HCT116 (cell line): Measurements from ENCODE around the gene FBLL1. TPM values are rescaled to one million over a fixed set of nuclear protein-coding genes. Genes with fewer than 3 reads are reported as not detected.

Experiments
- ATAC-seq: fragments of 200-7000 bp; cut with Tn5 transposase; 2 replicates; pipeline ENCODE4 v1.9.1; 2020; ENCODE audit warnings: mild to moderate bottlenecking, moderate library complexity
- BruUV-seq: library from RNA; stranded (reverse); fragments of 400-500 nt; replicated peaks from 2 replicates; lab custom pipeline; 2021; lab: Mats Ljungman, UMichigan
- CTCF ChIA-PET: fragments of 300-600 bp; sonication (Branson Sonifier 250); formaldehyde crosslinking; loops from one replicate; lab custom pipeline; 2021; ENCODE audit warnings: antibody characterized with exemption; lab: Charles Lee
- POLR2A ChIA-PET: fragments of 300-600, 350-600 bp; sonication (Branson Sonifier 250); formaldehyde crosslinking; loops from one replicate; lab custom pipeline; 2021; ENCODE audit warnings: antibody characterized with exemption; lab: Charles Lee
- RAD21 ChIA-PET, 2 experiments: fragments of 300-600 bp; sonication (Branson Sonifier 250); formaldehyde crosslinking; loops; one replicate each; lab custom pipeline; 2023; ENCODE audit warnings: low total read pairs in 2 of 2; ENCODE audit not compliant: uncharacterized antibody in 2 of 2, unreplicated experiment in 2 of 2, low non-redundant PET in 1 of 2; lab: Charles Lee
- DNase-seq: peaks from one replicate; pipeline ENCODE4 v3.0.0-alpha.2; 2010; ENCODE audit warnings: low read depth, low spot score
- H2AFZ ChIP-seq: fragments of 200-600 bp; shearing (Covaris generic), sonication (generic); 2 replicates; pipeline ENCODE4 v1.6.1; 2017; ENCODE audit warnings: low read depth, mixed run types, mixed read lengths, antibody characterized with exemption, low read length; ENCODE audit not compliant: poor library complexity, severe bottlenecking
- H3K27ac ChIP-seq: 2 replicates; pipeline ENCODE4 v1.5.1; 2012; ENCODE audit warnings: low read depth, low read length
- H3K27me3 ChIP-seq: fragments of 200-600 bp; sonication (generic); 2 replicates; pipeline ENCODE4 v1.6.1; 2016; ENCODE audit warnings: mixed run types, low read length, mixed read lengths; ENCODE audit not compliant: insufficient read depth
- H3K36me3 ChIP-seq, 2 experiments: fragments of 200-500 bp in 1 of 2; fragments of 200-600 bp in 1 of 2; sonication (Bioruptor generic) in 1 of 2; sonication (generic) in 1 of 2; 2 replicates each; pipeline versions ENCODE4 v1.5.1 to v1.6.1; 2014 to 2016; ENCODE audit warnings: low read length in 2 of 2, inconsistent platforms in 1 of 2, mixed read lengths in 1 of 2, mixed run types in 1 of 2; ENCODE audit not compliant: insufficient read depth in 2 of 2, control insufficient read depth in 1 of 2
- H3K4me1 ChIP-seq, 2 experiments: fragments of 200-600 bp in 1 of 2; sonication (generic) in 1 of 2; 2 replicates each; pipeline versions ENCODE4 v1.5.1 to v1.6.1; 2012 to 2017; ENCODE audit warnings: low read length in 2 of 2, inconsistent platforms in 1 of 2, mild to moderate bottlenecking in 1 of 2, mixed read lengths in 1 of 2, mixed run types in 1 of 2, moderate library complexity in 1 of 2; ENCODE audit not compliant: insufficient read depth in 2 of 2, control insufficient read depth in 1 of 2
- H3K4me2 ChIP-seq: fragments of 200-600 bp; sonication (generic); 2 replicates; pipeline ENCODE4 v1.6.1; 2017; ENCODE audit warnings: mixed run types, low read length, mixed read lengths
- H3K4me3 ChIP-seq, 2 experiments: fragments of 200-600 bp in 1 of 2; sonication (generic) in 1 of 2; replicated peaks in 1 of 2; 2 replicates each; pipeline ENCODE4 v1.5.1; 2011 to 2016; ENCODE audit warnings: low read length in 2 of 2, control low read depth in 1 of 2, low read depth in 1 of 2, mild to moderate bottlenecking in 1 of 2, mixed read lengths in 1 of 2, mixed run types in 1 of 2
- H3K79me2 ChIP-seq: fragments of 200-600 bp; sonication (generic); 2 replicates; pipeline ENCODE4 v1.6.1; 2017; ENCODE audit warnings: mild to moderate bottlenecking, mixed run types, low read length, moderate library complexity, mixed read lengths; ENCODE audit not compliant: insufficient read depth
- H3K9ac ChIP-seq: fragments of 200-600 bp; sonication (generic); 2 replicates; pipeline ENCODE4 v1.6.1; 2016; ENCODE audit warnings: low read length, mixed read lengths
- H3K9me2 ChIP-seq: fragments of 200-600 bp; sonication (generic), shearing (Covaris generic); 2 replicates; pipeline ENCODE4 v1.6.1; 2017; ENCODE audit warnings: mixed run types, mild to moderate bottlenecking, moderate library complexity; ENCODE audit not compliant: insufficient read depth
- H3K9me3 ChIP-seq, 2 experiments: fragments of 200-500 bp in 1 of 2; fragments of 200-600 bp in 1 of 2; sonication (Bioruptor generic) in 1 of 2; sonication (generic) in 1 of 2; 2 replicates each; pipeline ENCODE4 v1.6.1; 2014 to 2017; ENCODE audit warnings: low read length in 2 of 2, mixed read lengths in 2 of 2, inconsistent platforms in 1 of 2, low read depth in 1 of 2, mild to moderate bottlenecking in 1 of 2, mixed run types in 1 of 2, moderate library complexity in 1 of 2; ENCODE audit not compliant: control insufficient read depth in 1 of 2, insufficient read depth in 1 of 2
- H4K20me1 ChIP-seq: fragments of 200-600 bp; sonication (generic), shearing (Covaris generic); 2 replicates; pipeline ENCODE4 v1.6.1; 2017; ENCODE audit warnings: mixed run types, mild to moderate bottlenecking, moderate library complexity; ENCODE audit not compliant: insufficient read depth
- CEBPB ChIP-seq: IDR thresholded peaks from 2 replicates; pipeline ENCODE4 v1.6.1; 2012; ENCODE audit warnings: low read depth
- EGR1 ChIP-seq: IDR thresholded peaks from 2 replicates; pipeline ENCODE4 v1.6.1; 2012; ENCODE audit warnings: low read depth
- ELF1 ChIP-seq: IDR thresholded peaks from 2 replicates; pipeline ENCODE4 v1.6.1; 2012; ENCODE audit warnings: low read depth, borderline replicate concordance
- EZH2 ChIP-seq: fragments of 200-600 bp; sonication (generic); IDR thresholded peaks from 2 replicates; pipeline ENCODE4 v1.6.1; 2017; ENCODE audit warnings: antibody characterized with exemption, mixed run types
- EZH2phosphoT487 ChIP-seq: fragments of 200-600 bp; IDR thresholded peaks from 2 replicates; pipeline ENCODE4 v1.6.1; 2018; ENCODE audit warnings: antibody characterized with exemption, borderline replicate concordance
- FOSL1 ChIP-seq: IDR thresholded peaks from 2 replicates; pipeline ENCODE4 v1.6.1; 2012; ENCODE audit warnings: low read depth
- JUND ChIP-seq: IDR thresholded peaks from 2 replicates; pipeline ENCODE4 v1.6.1; 2012
- POLR2AphosphoS5 ChIP-seq: IDR thresholded peaks from 2 replicates; pipeline ENCODE4 v1.6.1; 2011; ENCODE audit warnings: mild to moderate bottlenecking, low read depth, low read length, moderate library complexity
- RAD21 ChIP-seq: IDR thresholded peaks from 2 replicates; pipeline ENCODE4 v1.6.1; 2012; ENCODE audit warnings: low read depth, mild to moderate bottlenecking
- ZNF274 ChIP-seq: fragments of 200-500 bp; sonication (Bioruptor generic); IDR thresholded peaks from 2 replicates; pipeline ENCODE4 v1.6.1; 2014; ENCODE audit warnings: mild to moderate bottlenecking, low read depth, low read length, inconsistent platforms
- intact Hi-C: fragments of 100-400 bp; cut with micrococcal nuclease; formaldehyde crosslinking; loops from 2 replicates; pipeline ENCODE4 v1.10.0; 2022
- total RNA-seq: library from RNA; stranded (reverse); gene quantifications from one replicate; pipeline ENCODE4 v1.2.1, GENCODE V29; 2021; ENCODE audit not compliant: unreplicated experiment
- TF ChIP-seq, protein P1 (sequence below): IDR thresholded peaks from 2 replicates; pipeline ENCODE4 v1.6.1; 2012; ENCODE audit warnings: low read depth
- TF ChIP-seq, protein P2 (sequence below): IDR thresholded peaks from 2 replicates; pipeline ENCODE4 v1.6.1; 2011; ENCODE audit warnings: mild to moderate bottlenecking, low read length, moderate library complexity; ENCODE audit not compliant: insufficient replicate concordance; ENCODE audit errors: extremely low read depth

FBLL1 gene
- total RNA-seq, 1 experiment from 2014 or later = 0.15 TPM

DNA sequence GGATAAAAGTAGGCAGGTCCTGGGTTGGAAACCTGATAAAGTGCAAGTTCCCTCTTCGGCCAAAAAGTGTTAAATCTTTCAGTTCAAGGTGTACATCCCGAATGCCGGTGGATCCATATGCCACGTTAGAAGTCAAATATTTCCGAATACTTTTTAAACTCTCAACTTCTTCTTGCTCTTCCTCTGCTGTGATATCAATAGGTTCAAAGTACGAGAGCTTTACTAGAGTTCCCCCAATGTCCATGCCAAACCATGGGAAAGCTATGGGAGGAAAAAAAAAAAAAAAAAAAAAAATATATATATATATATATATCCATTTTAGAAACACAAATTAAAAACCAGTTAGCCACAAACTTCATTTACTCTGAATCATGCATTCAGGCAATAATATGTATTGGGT is 39.6 kb downstream of the FBLL1 start (continued):
- TF ChIP-seq, protein P1, sequence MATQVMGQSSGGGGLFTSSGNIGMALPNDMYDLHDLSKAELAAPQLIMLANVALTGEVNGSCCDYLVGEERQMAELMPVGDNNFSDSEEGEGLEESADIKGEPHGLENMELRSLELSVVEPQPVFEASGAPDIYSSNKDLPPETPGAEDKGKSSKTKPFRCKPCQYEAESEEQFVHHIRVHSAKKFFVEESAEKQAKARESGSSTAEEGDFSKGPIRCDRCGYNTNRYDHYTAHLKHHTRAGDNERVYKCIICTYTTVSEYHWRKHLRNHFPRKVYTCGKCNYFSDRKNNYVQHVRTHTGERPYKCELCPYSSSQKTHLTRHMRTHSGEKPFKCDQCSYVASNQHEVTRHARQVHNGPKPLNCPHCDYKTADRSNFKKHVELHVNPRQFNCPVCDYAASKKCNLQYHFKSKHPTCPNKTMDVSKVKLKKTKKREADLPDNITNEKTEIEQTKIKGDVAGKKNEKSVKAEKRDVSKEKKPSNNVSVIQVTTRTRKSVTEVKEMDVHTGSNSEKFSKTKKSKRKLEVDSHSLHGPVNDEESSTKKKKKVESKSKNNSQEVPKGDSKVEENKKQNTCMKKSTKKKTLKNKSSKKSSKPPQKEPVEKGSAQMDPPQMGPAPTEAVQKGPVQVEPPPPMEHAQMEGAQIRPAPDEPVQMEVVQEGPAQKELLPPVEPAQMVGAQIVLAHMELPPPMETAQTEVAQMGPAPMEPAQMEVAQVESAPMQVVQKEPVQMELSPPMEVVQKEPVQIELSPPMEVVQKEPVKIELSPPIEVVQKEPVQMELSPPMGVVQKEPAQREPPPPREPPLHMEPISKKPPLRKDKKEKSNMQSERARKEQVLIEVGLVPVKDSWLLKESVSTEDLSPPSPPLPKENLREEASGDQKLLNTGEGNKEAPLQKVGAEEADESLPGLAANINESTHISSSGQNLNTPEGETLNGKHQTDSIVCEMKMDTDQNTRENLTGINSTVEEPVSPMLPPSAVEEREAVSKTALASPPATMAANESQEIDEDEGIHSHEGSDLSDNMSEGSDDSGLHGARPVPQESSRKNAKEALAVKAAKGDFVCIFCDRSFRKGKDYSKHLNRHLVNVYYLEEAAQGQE = no peak
- TF ChIP-seq CEBPB = no peak
- no peak for TF ChIP-seq FOSL1
- TF ChIP-seq EZH2 = no peak
- TF ChIP-seq EZH2phosphoT487 = no peak
- no peak for TF ChIP-seq JUND
- no peak for TF ChIP-seq POLR2AphosphoS5
- no peak for TF ChIP-seq RAD21

DNA sequence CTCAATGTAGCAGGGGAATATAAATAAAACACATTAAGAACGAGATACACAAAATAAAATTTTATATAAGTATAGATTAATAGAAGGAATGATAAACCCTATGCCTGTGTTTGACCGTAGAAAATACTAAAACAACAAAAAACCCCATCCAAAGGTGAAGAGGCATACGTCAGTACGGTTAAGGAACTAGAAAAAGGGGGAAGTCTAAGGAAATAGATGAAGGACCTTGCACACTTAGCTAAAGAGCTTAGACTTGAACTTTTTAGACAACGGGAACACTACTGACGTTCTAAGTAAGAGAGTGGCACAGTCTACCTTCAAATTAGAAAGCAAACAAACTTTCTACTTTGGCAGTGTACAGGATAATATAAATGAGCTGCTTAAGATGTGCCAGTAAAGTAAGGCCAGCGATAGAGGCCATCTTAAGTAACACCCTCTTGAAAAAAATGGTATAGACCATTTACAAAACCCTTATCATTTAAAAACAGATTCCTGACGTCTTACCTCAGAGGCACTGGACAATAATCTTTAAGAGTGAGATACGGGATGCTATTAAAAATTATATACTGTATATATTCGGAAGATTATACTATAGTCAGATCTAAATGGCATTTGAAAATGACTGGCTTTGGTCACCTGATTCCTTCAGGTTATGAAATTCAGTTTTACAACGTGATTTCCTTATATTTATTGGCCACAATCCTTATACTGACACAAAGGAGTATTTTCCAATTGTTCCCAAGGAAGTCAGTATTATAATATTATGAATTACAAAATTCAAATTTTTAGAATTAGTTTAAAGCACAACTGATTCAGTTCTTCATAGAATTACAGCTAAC is 41.6 kb downstream of the FBLL1 start:
- Histone ChIP-seq H3K27ac (no peak overlapping the region), H3K4me1 (no peaks in the 10 kb centered on the region), H3K9me2 (no peaks in the 10 kb centered on the region), H3K27me3 (no peaks in the 10 kb centered on the region), H3K9ac (no peak overlapping the region), H3K4me3 (no peak overlapping the region), H3K79me2 (peaks cover 87% of the 10 kb centered on the region), H3K36me3 (peaks cover 7 to 13% of the 10 kb centered on the region in 2 experiments; a peak in 3 of 4 replicates), H2AFZ (no peak overlapping the region), H3K4me2 (no peak overlapping the region), H3K9me3 (no peaks in the 10 kb centered on the region), H4K20me1 (peaks cover 3% of the 10 kb centered on the region)
- ChIA-PET CTCF (no interaction called here), RAD21 (no interaction called here), POLR2A (no interaction called here)
- BruUV-seq = no TSS peak
- intact Hi-C loops = loop anchor here (10.0 kb wide), 1 partner anchor 266 kb away; no protein-coding TSS in a partner anchor
- ATAC-seq (no peak), DNase-seq (no peak)
- TF ChIP-seq, protein P2, sequence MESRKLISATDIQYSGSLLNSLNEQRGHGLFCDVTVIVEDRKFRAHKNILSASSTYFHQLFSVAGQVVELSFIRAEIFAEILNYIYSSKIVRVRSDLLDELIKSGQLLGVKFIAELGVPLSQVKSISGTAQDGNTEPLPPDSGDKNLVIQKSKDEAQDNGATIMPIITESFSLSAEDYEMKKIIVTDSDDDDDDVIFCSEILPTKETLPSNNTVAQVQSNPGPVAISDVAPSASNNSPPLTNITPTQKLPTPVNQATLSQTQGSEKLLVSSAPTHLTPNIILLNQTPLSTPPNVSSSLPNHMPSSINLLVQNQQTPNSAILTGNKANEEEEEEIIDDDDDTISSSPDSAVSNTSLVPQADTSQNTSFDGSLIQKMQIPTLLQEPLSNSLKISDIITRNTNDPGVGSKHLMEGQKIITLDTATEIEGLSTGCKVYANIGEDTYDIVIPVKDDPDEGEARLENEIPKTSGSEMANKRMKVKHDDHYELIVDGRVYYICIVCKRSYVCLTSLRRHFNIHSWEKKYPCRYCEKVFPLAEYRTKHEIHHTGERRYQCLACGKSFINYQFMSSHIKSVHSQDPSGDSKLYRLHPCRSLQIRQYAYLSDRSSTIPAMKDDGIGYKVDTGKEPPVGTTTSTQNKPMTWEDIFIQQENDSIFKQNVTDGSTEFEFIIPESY = no peak
- TF ChIP-seq FOSL1 (no peak), ELF1 (no peak), EGR1 (no peak), ZNF274 (no peak)
- TF ChIP-seq, protein P1 = no peak
